Trophoblast cell (in vitro differentiated cells and primary cell): ENCODE results near the gene CCKAR.

Experiments
- DNase-seq, 2 donors: peaks; one replicate each; pipeline ENCODE4 v3.0.0-alpha.2; 2016
- H2AFZ ChIP-seq: 2 replicates; pipeline ENCODE4 v1.6.1; 2013; ENCODE audit warnings: low read length, moderate library complexity, mild to moderate bottlenecking; ENCODE audit not compliant: insufficient read depth, poor library complexity
- H2AK5ac ChIP-seq: 2 replicates; pipeline ENCODE4 v1.6.1; 2013; ENCODE audit warnings: mild to moderate bottlenecking, low read length
- H2BK120ac ChIP-seq: 2 replicates; pipeline ENCODE4 v1.6.1; 2013; ENCODE audit warnings: low read length, mild to moderate bottlenecking, moderate library complexity; ENCODE audit not compliant: insufficient read depth, poor library complexity
- H2BK12ac ChIP-seq: 2 replicates; pipeline ENCODE4 v1.6.1; 2013; ENCODE audit warnings: mild to moderate bottlenecking, low read length, moderate library complexity
- H2BK5ac ChIP-seq: 2 replicates; pipeline ENCODE4 v1.6.1; 2013; ENCODE audit warnings: low read length, low read depth, moderate library complexity, mild to moderate bottlenecking; ENCODE audit not compliant: poor library complexity
- H3K14ac ChIP-seq: 2 replicates; pipeline ENCODE4 v1.6.1; 2013; ENCODE audit warnings: mild to moderate bottlenecking, low read length
- H3K18ac ChIP-seq: 2 replicates; pipeline ENCODE4 v1.6.1; 2013; ENCODE audit warnings: mild to moderate bottlenecking, low read length
- H3K23ac ChIP-seq: 2 replicates; pipeline ENCODE4 v1.6.1; 2013; ENCODE audit warnings: low read length
- H3K27ac ChIP-seq: 2 replicates; pipeline ENCODE4 v1.5.1; 2013; ENCODE audit warnings: low read depth, mild to moderate bottlenecking, inconsistent platforms, low read length, moderate library complexity
- H3K27me3 ChIP-seq: 2 replicates; pipeline ENCODE4 v1.6.1; 2013; ENCODE audit warnings: inconsistent platforms, mild to moderate bottlenecking, low read length, moderate library complexity; ENCODE audit not compliant: insufficient read depth
- H3K36me3 ChIP-seq, 2 experiments: 1 replicate in 1 of 2; 2 replicates in 1 of 2; pipeline ENCODE4 v1.6.1; 2013; ENCODE audit warnings: low read length in 2 of 2, mild to moderate bottlenecking in 2 of 2, moderate library complexity in 1 of 2; ENCODE audit not compliant: insufficient read depth in 2 of 2, control insufficient read depth in 1 of 2
- H3K4ac ChIP-seq: 2 replicates; pipeline ENCODE4 v1.6.1; 2013; ENCODE audit warnings: low read depth, mild to moderate bottlenecking, low read length, moderate library complexity
- H3K4me1 ChIP-seq, 2 experiments: 1 replicate in 1 of 2; 2 replicates in 1 of 2; pipeline ENCODE4 v1.6.1; 2013; ENCODE audit warnings: low read length in 2 of 2, mild to moderate bottlenecking in 2 of 2, moderate library complexity in 1 of 2; ENCODE audit not compliant: insufficient read depth in 2 of 2, control insufficient read depth in 1 of 2
- H3K4me2 ChIP-seq: 2 replicates; pipeline ENCODE4 v1.6.1; 2013; ENCODE audit warnings: inconsistent platforms, mild to moderate bottlenecking, low read length, moderate library complexity
- H3K4me3 ChIP-seq: 2 replicates; pipeline ENCODE4 v1.5.1; 2013; ENCODE audit warnings: mild to moderate bottlenecking, low read depth, low read length, inconsistent platforms
- H3K79me1 ChIP-seq: one replicate; pipeline ENCODE4 v1.6.1; 2013; ENCODE audit warnings: low read length
- H3K79me2 ChIP-seq: 2 replicates; pipeline ENCODE4 v1.6.1; 2013; ENCODE audit warnings: low read length, mild to moderate bottlenecking; ENCODE audit not compliant: control insufficient read depth, insufficient read depth, poor library complexity
- H3K9ac ChIP-seq: 2 replicates; pipeline ENCODE4 v1.6.1; 2013; ENCODE audit warnings: mild to moderate bottlenecking, low read length
- H3K9me3 ChIP-seq: 2 replicates; pipeline ENCODE4 v1.6.1; 2013; ENCODE audit warnings: low read depth, mild to moderate bottlenecking, control low read depth, inconsistent platforms, low read length; ENCODE audit not compliant: insufficient read depth
- H4K12ac ChIP-seq: 2 replicates; pipeline ENCODE4 v1.6.1; 2013; ENCODE audit warnings: low read depth, mild to moderate bottlenecking, low read length, moderate library complexity
- H4K8ac ChIP-seq: 2 replicates; pipeline ENCODE4 v1.6.1; 2013; ENCODE audit warnings: low read depth, mild to moderate bottlenecking, low read length, moderate library complexity
- H4K91ac ChIP-seq: one replicate; pipeline ENCODE4 v1.6.1; 2013; ENCODE audit warnings: low read depth, mild to moderate bottlenecking, low read length, moderate library complexity
- WGBS: extraction: QIAGEN DNeasy Blood & Tissue Kit; methylation state at CpG from one replicate; pipeline ENCODE4 v1.1.7; 2013; ENCODE audit warnings: missing lambda C conversion rate; ENCODE audit not compliant: insufficient read length, insufficient coverage; ENCODE audit errors: extremely low coverage; 5-methylcytosine and 5-hydroxymethylcytosine counted together

Gene CCKAR

DNA sequence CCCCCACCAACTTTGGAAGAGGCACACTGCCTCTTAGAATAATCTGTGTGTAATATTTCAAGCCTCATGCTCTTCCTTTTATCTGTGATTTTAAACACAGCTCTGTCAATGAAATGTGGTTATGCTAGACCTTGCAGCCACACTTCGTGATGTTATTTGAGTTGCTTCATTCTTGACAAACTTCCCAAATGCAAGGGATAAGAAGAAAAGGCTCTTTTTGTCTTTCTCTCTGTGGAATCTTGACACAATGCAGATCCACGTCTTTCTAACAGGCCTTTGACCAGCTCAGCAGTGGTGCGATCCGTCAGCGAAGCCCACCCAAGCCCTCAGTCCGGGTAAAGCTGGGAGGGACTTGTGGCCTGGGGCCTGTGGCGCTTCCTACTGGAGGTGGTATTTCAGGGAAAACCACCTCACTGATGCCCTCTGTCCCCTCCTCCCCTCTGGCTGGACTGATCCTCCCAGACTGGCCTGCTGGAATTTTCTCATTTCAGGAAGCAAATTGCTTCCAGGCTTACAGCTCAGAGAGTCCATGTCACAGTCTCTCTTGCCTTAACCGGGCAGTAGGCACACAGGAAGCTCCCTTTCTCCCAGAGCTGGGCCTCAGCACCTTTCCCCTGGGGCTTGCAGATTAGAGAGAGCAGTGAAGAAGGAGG lies 19.5 kb upstream of the CCKAR start:
- Histone ChIP-seq H3K4me3 (no peak overlapping the region), H3K18ac (no peak overlapping the region), H2BK12ac (peak overlapping the region; percentile 77), H4K91ac (peak overlapping the region; percentile 70), H3K9ac (no peak overlapping the region), H2BK120ac (peak overlapping the region; percentile 41), H3K4ac (no peak overlapping the region), H3K36me3 (no peaks in the 10 kb centered on the region), H3K23ac (no peak overlapping the region), H3K4me2 (no peak overlapping the region), H3K27ac (peak overlapping the region; percentile 75), H3K9me3 (no peaks in the 10 kb centered on the region), H2AFZ (peak overlapping the region; percentile 39), H3K79me1 (peaks cover 4% of the 10 kb centered on the region), H3K14ac (peak overlapping the region; percentile 45), H4K8ac (peak overlapping the region; percentile 22), H2BK5ac (peak overlapping the region; percentile 85), H3K79me2 (no peaks in the 10 kb centered on the region), H4K12ac (no peak overlapping the region), H2AK5ac (no peak overlapping the region), H3K27me3 (no peaks in the 10 kb centered on the region), H3K4me1 (peaks cover 7% of the 10 kb centered on the region in 2 experiments)
- DNase-seq = no peak
- no CpG with 5 or more reads among the region's 8 CpGs for WGBS

DNA sequence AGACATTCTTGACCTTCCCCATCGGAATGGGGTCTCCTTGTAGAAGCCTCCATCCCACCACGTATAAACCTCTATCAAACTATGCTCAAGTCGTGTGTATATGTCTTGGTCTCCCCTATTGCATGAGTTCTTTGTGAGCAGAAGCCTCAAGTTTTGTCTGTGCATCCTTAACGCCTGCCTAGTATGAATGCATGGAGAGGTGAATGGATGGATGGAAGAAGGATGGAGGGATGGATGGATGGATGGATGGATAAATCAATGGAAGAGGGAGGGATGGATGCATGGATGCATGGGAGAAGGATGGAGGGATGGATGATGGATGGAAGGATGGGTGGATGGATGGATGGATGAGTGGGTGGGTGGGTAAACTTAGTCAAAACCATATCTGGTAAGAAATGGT lies 17.0 kb upstream of the CCKAR start:
- H2BK120ac ChIP-seq = no peak overlapping the region
- H4K91ac ChIP-seq = no peak overlapping the region
- no peak overlapping the region for H4K8ac ChIP-seq
- no peak overlapping the region for H3K23ac ChIP-seq
- H2AFZ ChIP-seq = no peak overlapping the region
- no peak overlapping the region for H3K4me3 ChIP-seq
- no peaks in the 10 kb centered on the region for H3K36me3 ChIP-seq
- WGBS = no CpG with 5 or more reads among the region's 4 CpGs
- H3K4me2 ChIP-seq = no peak overlapping the region
- no peak overlapping the region for H2AK5ac ChIP-seq
- no peak overlapping the region for H4K12ac ChIP-seq
- peaks cover 4% of the 10 kb centered on the region for H3K79me1 ChIP-seq
- no peak overlapping the region for H3K14ac ChIP-seq
- no peaks in the 10 kb centered on the region for H3K27me3 ChIP-seq
- no peak overlapping the region for H3K9ac ChIP-seq
- no peak for DNase-seq
- no peak overlapping the region for H3K18ac ChIP-seq
- no peak overlapping the region for H2BK5ac ChIP-seq
- no peak overlapping the region for H3K27ac ChIP-seq
- H3K9me3 ChIP-seq = no peaks in the 10 kb centered on the region
- no peak overlapping the region for H2BK12ac ChIP-seq
- H3K4ac ChIP-seq = no peak overlapping the region
- H3K79me2 ChIP-seq = no peaks in the 10 kb centered on the region
- peaks cover 7% of the 10 kb centered on the region in 2 experiments for H3K4me1 ChIP-seq

DNA sequence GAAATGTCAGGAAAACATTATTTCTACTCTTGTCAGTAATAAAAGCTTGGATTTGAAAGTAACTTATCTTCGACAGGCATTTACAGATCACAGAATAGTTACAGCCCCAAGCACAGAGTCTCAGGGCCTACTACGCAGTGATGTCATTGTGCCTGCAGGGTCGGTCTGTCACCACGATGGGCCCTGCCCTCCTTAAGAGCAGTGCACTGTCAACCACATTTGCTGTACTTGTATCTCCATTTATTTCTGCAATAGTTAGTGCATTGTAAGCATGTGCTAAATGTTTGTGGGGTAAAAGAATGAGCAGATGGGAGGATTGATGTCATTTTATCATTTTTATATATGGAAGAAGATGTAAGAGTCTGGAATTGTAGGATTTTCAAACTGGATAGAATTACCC lies 13.6 kb upstream of the CCKAR start:
- Histone ChIP-seq H2BK12ac (no peak overlapping the region), H4K91ac (no peak overlapping the region), H2BK120ac (no peak overlapping the region), H3K27ac (no peak overlapping the region), H2AK5ac (no peak overlapping the region), H3K4me1 (no peaks in the 10 kb centered on the region), H2BK5ac (no peak overlapping the region), H3K4ac (no peak overlapping the region), H3K27me3 (no peaks in the 10 kb centered on the region), H3K79me2 (no peaks in the 10 kb centered on the region), H3K4me2 (no peak overlapping the region), H4K12ac (no peak overlapping the region), H3K79me1 (no peaks in the 10 kb centered on the region), H3K18ac (no peak overlapping the region), H3K9me3 (peaks cover 2% of the 10 kb centered on the region), H3K4me3 (no peak overlapping the region), H3K36me3 (no peaks in the 10 kb centered on the region), H4K8ac (no peak overlapping the region), H3K9ac (no peak overlapping the region), H3K23ac (no peak overlapping the region), H2AFZ (no peak overlapping the region), H3K14ac (no peak overlapping the region)
- peak in 1 of 2 donors; percentile 4 for DNase-seq
- no CpG with 5 or more reads among the region's 4 CpGs for WGBS

DNA sequence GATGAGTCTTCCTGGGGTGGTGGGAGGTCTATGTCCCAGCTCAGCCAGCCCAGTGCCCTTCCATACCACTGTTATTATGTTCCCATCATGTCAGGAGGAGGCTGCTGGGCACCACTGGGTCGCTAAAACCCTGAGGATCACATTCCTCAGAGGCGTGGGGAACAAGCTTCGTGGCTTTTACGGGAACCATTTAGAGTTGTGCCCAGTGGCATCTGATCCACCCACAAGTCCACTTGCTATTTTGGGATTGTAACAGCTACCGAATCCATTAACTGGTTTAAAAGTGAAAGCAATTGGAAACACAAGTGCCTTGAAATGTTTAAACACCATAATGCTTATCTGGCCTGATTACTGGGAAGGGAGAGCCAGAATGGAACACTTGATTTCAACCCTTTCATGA lies 13.1 kb upstream of the CCKAR start:
- H4K91ac ChIP-seq = no peak overlapping the region
- no CpG with 5 or more reads among the region's 5 CpGs for WGBS
- H3K27ac ChIP-seq = no peak overlapping the region

More for the DNA sequence above, 13.1 kb upstream of the CCKAR start:
- Histone ChIP-seq H4K12ac (no peak overlapping the region), H2AK5ac (no peak overlapping the region), H3K4ac (no peak overlapping the region), H3K4me3 (no peak overlapping the region), H3K9ac (no peak overlapping the region), H3K36me3 (no peaks in the 10 kb centered on the region), H2BK12ac (no peak overlapping the region), H3K4me2 (no peak overlapping the region), H3K9me3 (peaks cover 2% of the 10 kb centered on the region), H3K14ac (no peak overlapping the region), H2BK120ac (no peak overlapping the region), H2AFZ (no peak overlapping the region), H3K18ac (no peak overlapping the region), H3K23ac (no peak overlapping the region), H3K79me2 (no peaks in the 10 kb centered on the region), H3K79me1 (no peaks in the 10 kb centered on the region), H3K4me1 (no peaks in the 10 kb centered on the region), H3K27me3 (no peaks in the 10 kb centered on the region), H4K8ac (no peak overlapping the region), H2BK5ac (no peak overlapping the region)
- DNase-seq = no peak
